A549 (cell line): ENCODE data around the gene PRRT4. TPM values are rescaled to one million over a fixed set of nuclear protein-coding genes. Genes with fewer than 3 reads are reported as not detected.

Experiments used
- ATAC-seq, 2 experiments: fragments of 200-7000 bp in 1 of 2; fragments of >200 bp in 1 of 2; cut with Nextera tagmentation in 1 of 2; cut with Tn5 transposase in 1 of 2; 3 replicates each; pipeline versions ENCODE4 v1.8.0 to v1.9.1; 2018 to 2020; ENCODE audit warnings: mild to moderate bottlenecking in 1 of 2, moderate library complexity in 1 of 2
- CTCF ChIA-PET: fragments of 300-600 bp; sonication (Branson Sonifier 250); formaldehyde crosslinking; extraction: SDS; loops from one replicate; lab custom pipeline; 2021; ENCODE audit warnings: antibody characterized with exemption, inconsistent platforms; lab: Yijun Ruan, JAX
- POLR2A ChIA-PET: fragments of 350-600 bp; formaldehyde crosslinking; extraction: SDS; loops from one replicate; lab custom pipeline; 2021; ENCODE audit warnings: antibody characterized with exemption, inconsistent platforms; lab: Yijun Ruan, JAX
- DNase-seq, 2 experiments: peaks; one replicate each; pipeline versions ENCODE4 v3.0.0 to v3.0.0-alpha.2; 2011 to 2016; ENCODE audit warnings: low read depth in 1 of 2, low spot score in 1 of 2
- FAIRE-seq: peaks from 2 replicates; lab custom pipeline; 2011; peaks lifted over from hg19 to GRCh38; lab: Jason Lieb, UNC
- H3K27ac ChIP-seq, 2 experiments: fragments of >200 bp; sonication (Bioruptor Twin); formaldehyde crosslinking; 3 replicates each; pipeline ENCODE4 v1.5.1; 2016 to 2017
- H3K4me1 ChIP-seq: fragments of >200 bp; sonication (Bioruptor Twin); formaldehyde crosslinking; 3 replicates; pipeline ENCODE4 v1.6.1; 2016
- H3K4me2 ChIP-seq: fragments of >200 bp; sonication (Bioruptor Twin); formaldehyde crosslinking; 3 replicates; pipeline ENCODE4 v1.6.1; 2016
- H3K4me3 ChIP-seq: fragments of >200 bp; sonication (Bioruptor Twin); formaldehyde crosslinking; 3 replicates; pipeline ENCODE4 v1.5.1; 2016
- H3K9me3 ChIP-seq: fragments of >200 bp; sonication (Bioruptor Twin); formaldehyde crosslinking; 3 replicates; pipeline ENCODE4 v1.6.1; 2016
- CBX8 ChIP-seq: fragments of 200-600 bp; sonication (generic); IDR thresholded peaks from 2 replicates; pipeline ENCODE4 v1.6.1; 2016
- CHD2 ChIP-seq: fragments of 150-350 bp; IDR thresholded peaks from 2 replicates; pipeline ENCODE4 v1.6.1; 2014; ENCODE audit warnings: low read length; ENCODE audit not compliant: partially characterized antibody
- CHD4 ChIP-seq: fragments of 200-600 bp; sonication (generic); IDR thresholded peaks from 2 replicates; pipeline ENCODE4 v1.6.1; 2016; ENCODE audit warnings: antibody characterized with exemption, mild to moderate bottlenecking, borderline replicate concordance
- EHMT2 ChIP-seq: fragments of 200-600 bp; sonication (generic); IDR thresholded peaks from 2 replicates; pipeline ENCODE4 v1.6.1; 2016; ENCODE audit warnings: antibody characterized with exemption, low read depth, mild to moderate bottlenecking, moderate library complexity
- ESRRA ChIP-seq: fragments of 150-350 bp; IDR thresholded peaks from 2 replicates; pipeline ENCODE4 v1.6.1; 2014; ENCODE audit warnings: mild to moderate bottlenecking, low read length, borderline replicate concordance
- FOSB ChIP-seq: fragments of 250-450 bp; sonication (Bioruptor Pico); IDR thresholded peaks from 2 replicates; pipeline ENCODE4 v1.5.0; 2020; ENCODE audit warnings: mild to moderate bottlenecking, moderate library complexity
- FOSL2 ChIP-seq, 2 experiments: fragments of 450-650 bp in 1 of 2; fragments of >200 bp in 1 of 2; sonication (Bioruptor Twin) in 1 of 2; formaldehyde crosslinking; IDR thresholded peaks; 2 replicates each; pipeline versions ENCODE4 v1.5.0 to v1.6.1; 2016 to 2020; ENCODE audit warnings: mild to moderate bottlenecking in 1 of 2, moderate library complexity in 1 of 2
- HOXB13 ChIP-seq: fragments of 250-450 bp; sonication (Bioruptor Pico); IDR thresholded peaks from 2 replicates; pipeline ENCODE4 v1.5.0; 2020; ENCODE audit warnings: low read depth, mild to moderate bottlenecking, moderate library complexity
- KDM5A ChIP-seq: fragments of 200-600 bp; sonication (generic); IDR thresholded peaks from 2 replicates; pipeline ENCODE4 v1.6.1; 2016; ENCODE audit warnings: antibody characterized with exemption, mild to moderate bottlenecking
- MAFK ChIP-seq: fragments of 450-650 bp; IDR thresholded peaks from 2 replicates; pipeline ENCODE4 v1.6.1; 2014; ENCODE audit not compliant: partially characterized antibody
- MYC ChIP-seq: IDR thresholded peaks from 2 replicates; pipeline ENCODE4 v1.6.1; 2012; ENCODE audit warnings: mild to moderate bottlenecking, inconsistent platforms, low read length, improper control_type of control experiment, borderline replicate concordance
- NPAS2 ChIP-seq: fragments of 250-450 bp; sonication (Bioruptor Pico); IDR thresholded peaks from 2 replicates; pipeline ENCODE4 v1.8.0; 2022; ENCODE audit warnings: mild to moderate bottlenecking, moderate library complexity, borderline replicate concordance
- PHF8 ChIP-seq: fragments of 200-600 bp; sonication (generic); IDR thresholded peaks from 2 replicates; pipeline ENCODE4 v1.6.1; 2016; ENCODE audit warnings: low read depth, mild to moderate bottlenecking, antibody characterized with exemption, moderate library complexity, borderline replicate concordance
- RARB ChIP-seq: fragments of 250-450 bp; sonication (Bioruptor Pico); IDR thresholded peaks from 2 replicates; pipeline ENCODE4 v1.8.0; 2021; ENCODE audit warnings: mild to moderate bottlenecking, moderate library complexity
- SMC3 ChIP-seq: fragments of >200 bp; sonication (Bioruptor Twin); formaldehyde crosslinking; IDR thresholded peaks from 3 replicates; pipeline ENCODE4 v1.6.1; 2018; ENCODE audit warnings: inconsistent platforms
- SREBF2 ChIP-seq: fragments of 450-650 bp; IDR thresholded peaks from 2 replicates; pipeline ENCODE4 v1.6.1; 2014; ENCODE audit warnings: mild to moderate bottlenecking, moderate library complexity
- TFCP2L1 ChIP-seq: fragments of 250-450 bp; sonication (Bioruptor Pico); IDR thresholded peaks from 2 replicates; pipeline ENCODE4 v1.5.0; 2021; ENCODE audit warnings: mild to moderate bottlenecking
- ZC3H11A ChIP-seq: fragments of 450-650 bp; IDR thresholded peaks from 2 replicates; pipeline ENCODE4 v1.6.1; 2014; ENCODE audit warnings: antibody characterized with exemption, mild to moderate bottlenecking
- ZNF302 ChIP-seq: fragments of 250-450 bp; sonication (Bioruptor Pico); IDR thresholded peaks from 2 replicates; pipeline ENCODE4 v1.9.0; 2021; ENCODE audit warnings: inconsistent platforms, mild to moderate bottlenecking, moderate library complexity
- WGBS: methylation state at CpG from one replicate; pipeline ENCODE4 v1.1.6; 2017; ENCODE audit errors: missing lambda C conversion rate; 5-methylcytosine and 5-hydroxymethylcytosine counted together
- polyA plus RNA-seq, 4 experiments: library from polyadenylated mRNA; depleted of rRNA in 3 of 4; stranded (reverse); fragments of >200 nt; fragmentation: RNase III in 1 of 4; extraction: RNeasy Plus Mini Kit Qiagen cat#74134 plus additional on column Dnase treatment in 1 of 4; gene quantifications; 2 replicates in 3 of 4; 3 replicates in 1 of 4; pipeline ENCODE4 v1.2.3, GENCODE V29; 2011 to 2017
- TF ChIP-seq, protein P1 (sequence below): fragments of >200 bp; sonication (Bioruptor Twin); formaldehyde crosslinking; IDR thresholded peaks from 3 replicates; pipeline ENCODE4 v1.6.1; 2016
- TF ChIP-seq, protein P2 (sequence below): fragments of >200 bp; sonication (Bioruptor Twin); formaldehyde crosslinking; IDR thresholded peaks from 2 replicates; pipeline ENCODE4 v1.6.1; 2016
- TF ChIP-seq, protein P3 (sequence below): fragments of >200 bp; sonication (Bioruptor Twin); formaldehyde crosslinking; IDR thresholded peaks from 3 replicates; pipeline ENCODE4 v1.5.1; 2016
- TF ChIP-seq, protein P4 (sequence below): IDR thresholded peaks from 2 replicates; pipeline ENCODE4 v1.6.1; 2012; ENCODE audit warnings: low read depth, borderline replicate concordance
- TF ChIP-seq, protein P5 (sequence below): fragments of 200-600 bp; sonication (generic); IDR thresholded peaks from 2 replicates; pipeline ENCODE4 v1.6.1; 2016; ENCODE audit warnings: antibody characterized with exemption, mild to moderate bottlenecking, moderate library complexity

Gene PRRT4
- polyA plus RNA-seq, 2 of the 4 experiments (the other 2 are of a cell fraction): 0.15 to 0.18 TPM

DNA sequence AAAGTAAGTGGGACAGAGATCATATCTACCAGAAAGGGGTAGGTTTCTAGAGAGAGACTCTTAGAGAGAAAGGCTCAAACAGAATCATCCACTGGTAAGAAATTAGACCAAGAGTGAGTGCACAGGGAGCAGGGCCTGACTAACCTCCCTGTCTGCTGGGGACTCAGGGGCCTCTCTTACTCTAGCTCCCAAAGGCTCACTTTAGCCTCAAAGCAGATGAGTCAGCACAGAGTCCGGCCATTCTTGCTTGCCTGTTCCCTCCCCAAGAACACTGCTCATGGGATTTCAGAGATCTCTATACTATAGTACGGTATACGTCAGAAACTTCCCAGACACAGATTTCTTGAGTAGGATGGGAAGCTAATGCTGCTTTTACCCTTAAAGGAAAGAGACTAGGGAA, 50.5 kb downstream of the PRRT4 start:
- no peak for DNase-seq
- CTCF ChIA-PET: interaction anchor here (2.9 kb wide), 1 partner anchor 11 kb away, joined by 9 read pairs; no protein-coding TSS in a partner anchor
- H3K27ac ChIP-seq: no peak overlapping the region
- TF ChIP-seq MAFK: no peak
- no peak for TF ChIP-seq RARB (CRISPR knock-in tag)
- TF ChIP-seq, protein P1, sequence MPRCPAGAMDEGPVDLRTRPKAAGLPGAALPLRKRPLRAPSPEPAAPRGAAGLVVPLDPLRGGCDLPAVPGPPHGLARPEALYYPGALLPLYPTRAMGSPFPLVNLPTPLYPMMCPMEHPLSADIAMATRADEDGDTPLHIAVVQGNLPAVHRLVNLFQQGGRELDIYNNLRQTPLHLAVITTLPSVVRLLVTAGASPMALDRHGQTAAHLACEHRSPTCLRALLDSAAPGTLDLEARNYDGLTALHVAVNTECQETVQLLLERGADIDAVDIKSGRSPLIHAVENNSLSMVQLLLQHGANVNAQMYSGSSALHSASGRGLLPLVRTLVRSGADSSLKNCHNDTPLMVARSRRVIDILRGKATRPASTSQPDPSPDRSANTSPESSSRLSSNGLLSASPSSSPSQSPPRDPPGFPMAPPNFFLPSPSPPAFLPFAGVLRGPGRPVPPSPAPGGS: no peak
- TF ChIP-seq, protein P2, sequence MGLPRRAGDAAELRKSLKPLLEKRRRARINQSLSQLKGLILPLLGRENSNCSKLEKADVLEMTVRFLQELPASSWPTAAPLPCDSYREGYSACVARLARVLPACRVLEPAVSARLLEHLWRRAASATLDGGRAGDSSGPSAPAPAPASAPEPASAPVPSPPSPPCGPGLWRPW: no peak
- TF ChIP-seq CBX8: no peak
- TF ChIP-seq FOSL2 (IDR thresholded peaks at IDR 0.05): no peak
- no peak for TF ChIP-seq FOSL2 (CRISPR knock-in tag; IDR thresholded peaks at IDR 0.05)
- no peak for TF ChIP-seq PHF8
- TF ChIP-seq, protein P3, sequence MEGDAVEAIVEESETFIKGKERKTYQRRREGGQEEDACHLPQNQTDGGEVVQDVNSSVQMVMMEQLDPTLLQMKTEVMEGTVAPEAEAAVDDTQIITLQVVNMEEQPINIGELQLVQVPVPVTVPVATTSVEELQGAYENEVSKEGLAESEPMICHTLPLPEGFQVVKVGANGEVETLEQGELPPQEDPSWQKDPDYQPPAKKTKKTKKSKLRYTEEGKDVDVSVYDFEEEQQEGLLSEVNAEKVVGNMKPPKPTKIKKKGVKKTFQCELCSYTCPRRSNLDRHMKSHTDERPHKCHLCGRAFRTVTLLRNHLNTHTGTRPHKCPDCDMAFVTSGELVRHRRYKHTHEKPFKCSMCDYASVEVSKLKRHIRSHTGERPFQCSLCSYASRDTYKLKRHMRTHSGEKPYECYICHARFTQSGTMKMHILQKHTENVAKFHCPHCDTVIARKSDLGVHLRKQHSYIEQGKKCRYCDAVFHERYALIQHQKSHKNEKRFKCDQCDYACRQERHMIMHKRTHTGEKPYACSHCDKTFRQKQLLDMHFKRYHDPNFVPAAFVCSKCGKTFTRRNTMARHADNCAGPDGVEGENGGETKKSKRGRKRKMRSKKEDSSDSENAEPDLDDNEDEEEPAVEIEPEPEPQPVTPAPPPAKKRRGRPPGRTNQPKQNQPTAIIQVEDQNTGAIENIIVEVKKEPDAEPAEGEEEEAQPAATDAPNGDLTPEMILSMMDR: no peak
- TF ChIP-seq NPAS2 (CRISPR knock-in tag): no peak
- TF ChIP-seq ZNF302 (CRISPR knock-in tag): no peak
- TF ChIP-seq SREBF2: no peak
- TF ChIP-seq, protein P4, sequence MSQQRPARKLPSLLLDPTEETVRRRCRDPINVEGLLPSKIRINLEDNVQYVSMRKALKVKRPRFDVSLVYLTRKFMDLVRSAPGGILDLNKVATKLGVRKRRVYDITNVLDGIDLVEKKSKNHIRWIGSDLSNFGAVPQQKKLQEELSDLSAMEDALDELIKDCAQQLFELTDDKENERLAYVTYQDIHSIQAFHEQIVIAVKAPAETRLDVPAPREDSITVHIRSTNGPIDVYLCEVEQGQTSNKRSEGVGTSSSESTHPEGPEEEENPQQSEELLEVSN: no peak
- TF ChIP-seq MYC: no peak
- TF ChIP-seq SMC3: no peak
- no peak for TF ChIP-seq CHD2
- TF ChIP-seq, all 56 proteins: peak for 0
- FAIRE-seq (no peak), ATAC-seq (no peak)
- Histone ChIP-seq H3K4me3 (no peak overlapping the region), H3K4me2 (no peak overlapping the region), H3K4me1 (no peaks in the 10 kb centered on the region), H3K9me3 (no peaks in the 10 kb centered on the region)
- POLR2A ChIA-PET: no interaction called here
- 97% methylated on average over 3 of the region's 3 CpGs for WGBS

DNA sequence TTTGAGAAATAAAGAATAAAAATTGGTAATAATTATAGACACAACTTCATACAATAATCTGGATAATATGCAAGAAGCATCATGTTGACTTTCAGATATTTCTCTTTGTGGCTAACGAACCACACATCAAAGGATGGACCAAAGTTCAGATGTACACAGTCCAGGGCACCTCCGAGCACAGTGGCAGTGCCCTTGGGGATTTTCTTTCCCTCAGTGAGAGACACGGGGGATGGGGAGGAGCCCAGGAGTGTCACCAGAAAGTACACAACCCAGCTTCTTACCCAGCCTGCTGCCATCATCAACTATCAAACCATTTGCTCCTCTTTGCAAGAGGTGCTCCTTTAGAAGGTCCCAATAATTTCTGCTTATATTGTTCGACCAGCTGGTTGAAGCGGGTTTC, 51.0 kb downstream of the PRRT4 start:
- ChIA-PET CTCF (interaction anchor here (1.3 to 2.9 kb wide), 2 partner anchors 11 to 37 kb away, joined by 4 to 9 read pairs; no protein-coding TSS in a partner anchor), POLR2A (no interaction called here)
- Histone ChIP-seq H3K4me2 (no peak overlapping the region), H3K9me3 (no peaks in the 10 kb centered on the region), H3K27ac (no peak overlapping the region), H3K4me1 (no peaks in the 10 kb centered on the region), H3K4me3 (no peak overlapping the region)
- DNase-seq (no peak), FAIRE-seq (no peak), ATAC-seq (no peak)
- WGBS: 80% methylated on average over 5 of the region's 5 CpGs
- TF ChIP-seq EHMT2 (no peak), FOSB (CRISPR knock-in tag) (no peak), CHD4 (no peak)
- TF ChIP-seq, protein P2: no peak

DNA sequence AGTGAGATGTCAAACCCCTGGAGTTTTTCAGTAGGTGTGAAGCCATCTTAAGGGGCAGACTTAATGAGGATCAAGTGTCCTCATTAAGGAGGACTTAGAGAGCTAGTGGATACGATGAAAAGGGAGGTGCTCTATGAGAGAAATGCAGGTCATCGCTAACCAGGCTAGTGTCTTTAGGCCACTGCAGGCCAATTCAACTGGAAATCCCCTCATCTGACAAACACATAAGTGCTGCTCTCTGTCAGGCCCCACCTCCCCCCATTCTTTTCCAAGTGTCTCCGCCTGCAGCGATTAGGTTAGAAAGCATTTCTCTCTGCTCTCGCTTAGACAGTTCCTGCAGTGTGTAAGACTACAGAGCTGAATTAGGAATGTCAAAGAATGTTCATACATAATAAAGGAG, 51.5 kb downstream of the PRRT4 start:
- H3K27ac ChIP-seq: no peak overlapping the region
- DNase-seq (no peak), FAIRE-seq (no peak), ATAC-seq (no peak)
- H3K4me1 ChIP-seq: no peaks in the 10 kb centered on the region
- TF ChIP-seq, protein P5, sequence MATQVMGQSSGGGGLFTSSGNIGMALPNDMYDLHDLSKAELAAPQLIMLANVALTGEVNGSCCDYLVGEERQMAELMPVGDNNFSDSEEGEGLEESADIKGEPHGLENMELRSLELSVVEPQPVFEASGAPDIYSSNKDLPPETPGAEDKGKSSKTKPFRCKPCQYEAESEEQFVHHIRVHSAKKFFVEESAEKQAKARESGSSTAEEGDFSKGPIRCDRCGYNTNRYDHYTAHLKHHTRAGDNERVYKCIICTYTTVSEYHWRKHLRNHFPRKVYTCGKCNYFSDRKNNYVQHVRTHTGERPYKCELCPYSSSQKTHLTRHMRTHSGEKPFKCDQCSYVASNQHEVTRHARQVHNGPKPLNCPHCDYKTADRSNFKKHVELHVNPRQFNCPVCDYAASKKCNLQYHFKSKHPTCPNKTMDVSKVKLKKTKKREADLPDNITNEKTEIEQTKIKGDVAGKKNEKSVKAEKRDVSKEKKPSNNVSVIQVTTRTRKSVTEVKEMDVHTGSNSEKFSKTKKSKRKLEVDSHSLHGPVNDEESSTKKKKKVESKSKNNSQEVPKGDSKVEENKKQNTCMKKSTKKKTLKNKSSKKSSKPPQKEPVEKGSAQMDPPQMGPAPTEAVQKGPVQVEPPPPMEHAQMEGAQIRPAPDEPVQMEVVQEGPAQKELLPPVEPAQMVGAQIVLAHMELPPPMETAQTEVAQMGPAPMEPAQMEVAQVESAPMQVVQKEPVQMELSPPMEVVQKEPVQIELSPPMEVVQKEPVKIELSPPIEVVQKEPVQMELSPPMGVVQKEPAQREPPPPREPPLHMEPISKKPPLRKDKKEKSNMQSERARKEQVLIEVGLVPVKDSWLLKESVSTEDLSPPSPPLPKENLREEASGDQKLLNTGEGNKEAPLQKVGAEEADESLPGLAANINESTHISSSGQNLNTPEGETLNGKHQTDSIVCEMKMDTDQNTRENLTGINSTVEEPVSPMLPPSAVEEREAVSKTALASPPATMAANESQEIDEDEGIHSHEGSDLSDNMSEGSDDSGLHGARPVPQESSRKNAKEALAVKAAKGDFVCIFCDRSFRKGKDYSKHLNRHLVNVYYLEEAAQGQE: no peak
- TF ChIP-seq FOSL2 (IDR thresholded peaks at IDR 0.05) (no peak), FOSL2 (CRISPR knock-in tag; IDR thresholded peaks at IDR 0.05) (no peak), TFCP2L1 (no peak), ZC3H11A (no peak), KDM5A (no peak), ESRRA (no peak), HOXB13 (CRISPR knock-in tag) (no peak)
- TF ChIP-seq, protein P4: no peak
- CTCF ChIA-PET: interaction anchor here (0.6 to 1.3 kb wide), 2 partner anchors 13 to 38 kb away, joined by 3 to 4 read pairs; no protein-coding TSS in a partner anchor
- WGBS: 94% methylated on average over 5 of the region's 5 CpGs
- no peak overlapping the region for H3K4me2 ChIP-seq
- POLR2A ChIA-PET: no interaction called here
- no peaks in the 10 kb centered on the region for H3K9me3 ChIP-seq
- no peak overlapping the region for H3K4me3 ChIP-seq
